H1 (cell line): ENCODE results near the gene KRTAP10-8. TPM values are rescaled to one million over a fixed set of nuclear protein-coding genes. Genes with fewer than 3 reads are reported as not detected.

Experiments
- CTCF ChIA-PET: fragments of 300-600 bp; sonication (Branson Sonifier 250); formaldehyde crosslinking; loops from one replicate; lab custom pipeline; 2021; ENCODE audit not compliant: partially characterized antibody; lab: Charles Lee
- POLR2A ChIA-PET: fragments of 300-600 bp; sonication (Branson Sonifier 250); formaldehyde crosslinking; loops from one replicate; lab custom pipeline; 2021; ENCODE audit warnings: inconsistent platforms; ENCODE audit not compliant: partially characterized antibody; lab: Charles Lee
- DNase-seq, 2 experiments: peaks; one replicate each; pipeline versions ENCODE4 v3.0.0 to v3.0.0-alpha.2; 2010 to 2022; ENCODE audit warnings: low spot score in 2 of 2, low read depth in 1 of 2, mixed read lengths in 1 of 2
- FAIRE-seq: peaks from 2 replicates; lab custom pipeline; 2011; peaks lifted over from hg19 to GRCh38; lab: Jason Lieb, UNC
- H2AFZ ChIP-seq: 2 replicates; pipeline ENCODE4 v1.8.1; 2012; ENCODE audit warnings: low read length, inconsistent platforms
- H2AK5ac ChIP-seq: 2 replicates; pipeline ENCODE4 v1.6.1; 2013; ENCODE audit warnings: low read depth, low read length
- H2BK120ac ChIP-seq: replicated peaks from 2 replicates; pipeline ENCODE3; 2013; ENCODE audit warnings: low read depth, low read length, inconsistent platforms
- H2BK12ac ChIP-seq: 2 replicates; pipeline ENCODE4 v1.6.1; 2013; ENCODE audit warnings: low read depth, low read length
- H2BK15ac ChIP-seq: 2 replicates; pipeline ENCODE4 v1.6.1; 2013; ENCODE audit warnings: low read length
- H2BK20ac ChIP-seq: 2 replicates; pipeline ENCODE4 v1.6.1; 2013; ENCODE audit warnings: low read length
- H2BK5ac ChIP-seq: 2 replicates; pipeline ENCODE4 v1.6.1; 2013; ENCODE audit warnings: low read depth, low read length
- H3K14ac ChIP-seq: 2 replicates; pipeline ENCODE4 v1.6.1; 2013; ENCODE audit warnings: inconsistent platforms; ENCODE audit not compliant: insufficient read length
- H3K18ac ChIP-seq: 2 replicates; pipeline ENCODE4 v1.6.1; 2013; ENCODE audit warnings: low read length; ENCODE audit errors: extremely low read depth
- H3K23ac ChIP-seq: 2 replicates; pipeline ENCODE4 v1.6.1; 2013; ENCODE audit warnings: inconsistent platforms; ENCODE audit not compliant: insufficient read length
- H3K23me2 ChIP-seq: 2 replicates; pipeline ENCODE4 v1.6.1; 2013; ENCODE audit warnings: low read depth, low read length
- H3K27ac ChIP-seq: 2 replicates; pipeline ENCODE4 v1.6.1; 2011; ENCODE audit warnings: low read depth, low read length, inconsistent platforms
- H3K27me3 ChIP-seq, 4 experiments: replicated peaks in 1 of 4; 1 replicate in 1 of 4; 2 replicates in 3 of 4; pipeline versions ENCODE4 v1.6.1 to v1.8.1; 2011 to 2013; ENCODE audit warnings: low read length in 3 of 4, mild to moderate bottlenecking in 3 of 4, inconsistent platforms in 2 of 4, mixed read lengths in 2 of 4, moderate library complexity in 1 of 4; ENCODE audit not compliant: control insufficient read depth in 3 of 4, insufficient read depth in 3 of 4; ENCODE audit errors: extremely low read depth in 1 of 4
- H3K36me3 ChIP-seq, 4 experiments: 2 replicates each; pipeline versions ENCODE4 v1.6.1 to v1.8.1; 2011 to 2013; ENCODE audit warnings: mild to moderate bottlenecking in 4 of 4, low read length in 3 of 4, moderate library complexity in 2 of 4, control low read depth in 1 of 4, inconsistent platforms in 1 of 4; ENCODE audit not compliant: insufficient read depth in 4 of 4, control insufficient read depth in 2 of 4
- H3K4ac ChIP-seq: replicated peaks from 2 replicates; pipeline ENCODE3; 2013; ENCODE audit warnings: low read length, low read depth, mixed read lengths, inconsistent platforms; ENCODE audit not compliant: insufficient read length
- H3K4me1 ChIP-seq, 4 experiments: replicated peaks in 1 of 4; 1 replicate in 1 of 4; 2 replicates in 3 of 4; pipeline versions ENCODE4 v1.6.1 to v1.8.1; 2011 to 2013; ENCODE audit warnings: low read length in 3 of 4, inconsistent platforms in 2 of 4, mixed read lengths in 1 of 4; ENCODE audit not compliant: insufficient read depth in 4 of 4, control insufficient read depth in 3 of 4
- H3K4me2 ChIP-seq, 2 experiments: 2 replicates each; pipeline versions ENCODE4 v1.6.1 to v1.8.1; 2011 to 2013; ENCODE audit warnings: low read depth in 2 of 2, low read length in 2 of 2, control low read depth in 1 of 2, inconsistent platforms in 1 of 2, mild to moderate bottlenecking in 1 of 2; ENCODE audit not compliant: insufficient read depth in 1 of 2
- H3K4me3 ChIP-seq, 4 experiments: fragments of 200-600, 300-600 bp in 1 of 4; sonication (generic), shearing (Covaris generic), sonication (Bioruptor Twin) in 1 of 4; 2 replicates each; pipeline versions ENCODE4 v1.5.1 to v1.8.1; 2011 to 2016; ENCODE audit warnings: low read length in 4 of 4, low read depth in 3 of 4, control low read depth in 2 of 4, inconsistent platforms in 2 of 4, mild to moderate bottlenecking in 2 of 4, mixed read lengths in 1 of 4, moderate library complexity in 1 of 4; ENCODE audit not compliant: insufficient read depth in 2 of 4; ENCODE audit errors: extremely low read depth in 1 of 4
- H3K56ac ChIP-seq: replicated peaks from 2 replicates; pipeline ENCODE3; 2013; ENCODE audit warnings: low read depth, mild to moderate bottlenecking, mixed read lengths, low read length, inconsistent platforms; ENCODE audit not compliant: insufficient read length
- H3K79me1 ChIP-seq: 2 replicates; pipeline ENCODE4 v1.6.1; 2013; ENCODE audit warnings: low read depth, low read length, control low read depth
- H3K79me2 ChIP-seq, 2 experiments: 2 replicates each; pipeline versions ENCODE4 v1.6.1 to v1.8.1; 2012 to 2013; ENCODE audit warnings: low read length in 2 of 2, mild to moderate bottlenecking in 2 of 2, inconsistent platforms in 1 of 2; ENCODE audit not compliant: insufficient read depth in 2 of 2, control insufficient read depth in 1 of 2
- H3K9ac ChIP-seq, 4 experiments: replicated peaks in 1 of 4; 1 replicate in 1 of 4; 2 replicates in 3 of 4; pipeline versions ENCODE4 v1.6.1 to v1.8.1; 2011 to 2013; ENCODE audit warnings: low read depth in 3 of 4, low read length in 3 of 4, control low read depth in 2 of 4, mild to moderate bottlenecking in 2 of 4, moderate library complexity in 2 of 4, inconsistent platforms in 1 of 4; ENCODE audit errors: extremely low read depth in 1 of 4
- H3K9me3 ChIP-seq, 2 experiments: 2 replicates each; pipeline versions ENCODE4 v1.6.1 to v1.8.1; 2012 to 2013; ENCODE audit warnings: mild to moderate bottlenecking in 2 of 2, moderate library complexity in 2 of 2, control low read depth in 1 of 2, inconsistent platforms in 1 of 2, low read depth in 1 of 2, low read length in 1 of 2, mixed read lengths in 1 of 2; ENCODE audit not compliant: insufficient read depth in 2 of 2
- H4K20me1 ChIP-seq, 2 experiments: replicated peaks in 1 of 2; 2 replicates each; pipeline versions ENCODE3 to v1.8.1; 2011 to 2013; ENCODE audit warnings: inconsistent platforms in 2 of 2, low read length in 2 of 2, mild to moderate bottlenecking in 1 of 2; ENCODE audit not compliant: insufficient read depth in 2 of 2, control insufficient read depth in 1 of 2
- H4K5ac ChIP-seq: 2 replicates; pipeline ENCODE4 v1.6.1; 2013; ENCODE audit warnings: low read length, low read depth, mixed read lengths, inconsistent platforms; ENCODE audit not compliant: insufficient read length
- H4K8ac ChIP-seq: 2 replicates; pipeline ENCODE4 v1.8.0; 2013; ENCODE audit warnings: mild to moderate bottlenecking, moderate library complexity, low read length, inconsistent platforms; ENCODE audit not compliant: insufficient read depth; ENCODE audit errors: extremely low read depth
- H4K91ac ChIP-seq: replicated peaks from 2 replicates; pipeline ENCODE3; 2013; ENCODE audit warnings: low read length, mixed read lengths, inconsistent platforms; ENCODE audit not compliant: insufficient read length
- CEBPB ChIP-seq: IDR thresholded peaks from 2 replicates; pipeline ENCODE4 v1.6.1; 2012; ENCODE audit warnings: low read depth, low read length
- SIRT6 ChIP-seq: IDR thresholded peaks from one replicate; pipeline ENCODE4 v1.7.1; 2012; ENCODE audit warnings: low read length, inconsistent platforms
- WGBS, 2 experiments: shearing (Covaris generic) in 1 of 2; methylation state at CpG; one replicate each; pipeline versions ENCODE4 v1.1.6 to v1.1.7; 2013 to 2015; ENCODE audit warnings: low lambda C conversion rate in 2 of 2, mixed read lengths in 2 of 2, inconsistent platforms in 1 of 2, low coverage in 1 of 2, missing lambda C conversion rate in 1 of 2; ENCODE audit not compliant: insufficient replicate concordance in 2 of 2, insufficient coverage in 1 of 2, insufficient read length in 1 of 2; ENCODE audit errors: extremely low coverage in 1 of 2, missing lambda C conversion rate in 1 of 2; 5-methylcytosine and 5-hydroxymethylcytosine counted together
- polyA plus RNA-seq, 7 experiments: library from polyadenylated mRNA; depleted of rRNA in 3 of 7; stranded (reverse) in 5 of 7; unstranded in 2 of 7; fragments of >200 nt in 5 of 7; fragments of 200-250 nt in 2 of 7; gene quantifications; 1 replicate in 5 of 7; 2 replicates in 1 of 7; 4 replicates in 1 of 7; pipeline versions ENCODE4 v1.2.1 to v1.2.3, GENCODE V29; 2011 to 2013; ENCODE audit warnings: missing spikeins in 2 of 7, mixed read lengths in 2 of 7
- total RNA-seq: library from RNA; stranded (reverse); fragmentation: NEBNext Ultra II Directional; extraction: Animal tissue kit (Norgen Biotek cat#: 25700); gene quantifications from 2 replicates; pipeline ENCODE4 v1.2.1, GENCODE V29; 2021

The KRTAP10-8 gene
- total and polyA plus RNA-seq, 2 of the 8 experiments (the other 6 are each of a cell fraction or from before 2014, with no cell fraction given), result not detected

- no peak overlapping the region for H3K4me2 ChIP-seq
Observed at GRCh38 chr21:44581158-44581557, 30.7 kb upstream of the KRTAP10-8 start.

More at GRCh38 chr21:44581158-44581557, 30.7 kb upstream of the KRTAP10-8 start:
- no peaks in the 10 kb centered on the region for H3K27me3 ChIP-seq
- H3K56ac ChIP-seq, result no peak overlapping the region
- no peak overlapping the region for H3K23ac ChIP-seq
- H3K4me1 ChIP-seq, result no peaks in the 10 kb centered on the region; a peak in 1 of 7 replicates
- no peak overlapping the region for H2BK20ac ChIP-seq
- FAIRE-seq (no peak), DNase-seq (no peak)
- POLR2A ChIA-PET, result no interaction called here
- H2AFZ ChIP-seq, result no peak overlapping the region
- no peak overlapping the region for H3K27ac ChIP-seq
- no peak overlapping the region for H3K9ac ChIP-seq
- no peak overlapping the region for H4K8ac ChIP-seq
- no peak overlapping the region for H3K14ac ChIP-seq
- no peak overlapping the region for H2BK12ac ChIP-seq
- H3K36me3 ChIP-seq, result no peaks in the 10 kb centered on the region
- H4K20me1 ChIP-seq, result no peaks in the 10 kb centered on the region
- WGBS, 2 experiments, result 81% methylated on average over 3 of the region's 3 CpGs; no CpG with 5 or more reads in 1 of the 2 experiments
- no peak overlapping the region for H4K91ac ChIP-seq
- H2BK15ac ChIP-seq, result no peak overlapping the region
- peaks cover 0 to 9% of the 10 kb centered on the region in 2 experiments; a peak in 2 of 4 replicates for H3K9me3 ChIP-seq
- no peak overlapping the region for H3K4ac ChIP-seq
- no peak overlapping the region for H2BK5ac ChIP-seq
- H3K23me2 ChIP-seq, result no peaks in the 10 kb centered on the region
- H2AK5ac ChIP-seq, result no peak overlapping the region
- no peak overlapping the region for H3K4me3 ChIP-seq
- H2BK120ac ChIP-seq, result no peak overlapping the region
- H3K79me2 ChIP-seq, result no peaks in the 10 kb centered on the region
- H3K79me1 ChIP-seq, result no peaks in the 10 kb centered on the region
- no peak overlapping the region for H3K18ac ChIP-seq
- CTCF ChIA-PET, result interaction anchor here (0.6 to 1.6 kb wide), 5 partner anchors 15 to 198 kb away, joined by 3 to 4 read pairs (median 3); no protein-coding TSS in a partner anchor
- TF ChIP-seq SIRT6 (no peak), CEBPB (no peak)
- H4K5ac ChIP-seq, result no peak overlapping the region
